Activated effector memory CD4-positive, alpha-beta T cell treated with anti-CD3 and anti-CD28 coated beads, Interleukin-2, amount 50 U/mL, for 16 hours (primary cell): ENCODE results near the gene GMEB1.

Experiments used
- DNase-seq: peaks from one replicate; pipeline ENCODE4 v3.0.0-alpha.2; 2020

The GMEB1 gene

GRCh38 chr1:28751315-28752060 is 82.9 kb downstream of the GMEB1 start:
- DNase-seq = no peak

GRCh38 chr1:28755701-28756100 is 87.1 kb downstream of the GMEB1 start:
- no peak for DNase-seq

- DNase-seq = no peak
Measured at GRCh38 chr1:28756846-28757245, 88.3 kb downstream of the GMEB1 start.

- DNase-seq = no peak
Measured at GRCh38 chr1:28758420-28758819, 89.8 kb downstream of the GMEB1 start.

GRCh38 chr1:28759257-28759656 is 90.7 kb downstream of the GMEB1 start:
- DNase-seq = no peak

GRCh38 chr1:28761189-28761588 is 92.6 kb downstream of the GMEB1 start:
- no peak for DNase-seq

GRCh38 chr1:28766532-28767183 is 98.1 kb downstream of the GMEB1 start:
- no peak for DNase-seq
